OCI-LY7 (cell line): Measurements from ENCODE around the gene ELP6. TPM values are rescaled to one million over a fixed set of nuclear protein-coding genes. Genes with fewer than 3 reads are reported as not detected.
A peak's percentile ranks its signal among the peaks of the same experiment; 100 is the strongest.

ENCODE experiments used
- BruUV-seq: library from RNA; stranded (reverse); fragments of 400-500 nt; replicated peaks from 2 replicates; lab custom pipeline; 2021; lab: Mats Ljungman, UMichigan
- CTCF ChIA-PET: fragments of 300-600 bp; sonication (Branson Sonifier 250); formaldehyde crosslinking; loops from one replicate; lab custom pipeline; 2022; ENCODE audit warnings: antibody characterized with exemption; ENCODE audit not compliant: unreplicated experiment; lab: Charles Lee
- POLR2A ChIA-PET: fragments of 300-600 bp; sonication (Branson Sonifier 250); formaldehyde crosslinking; loops from one replicate; lab custom pipeline; 2022; ENCODE audit warnings: antibody characterized with exemption; lab: Charles Lee
- DNase-seq: peaks from one replicate; pipeline ENCODE4 v3.0.0-alpha.2; 2015; ENCODE audit warnings: low spot score
- H2AFZ ChIP-seq: fragments of 200-600 bp; sonication (generic), shearing (Covaris generic); 2 replicates; pipeline ENCODE4 v1.6.1; 2014; ENCODE audit warnings: mild to moderate bottlenecking, antibody characterized with exemption, low read length, moderate library complexity
- H3K27ac ChIP-seq: fragments of 200-600 bp; sonication (generic); 2 replicates; pipeline ENCODE4 v1.5.1; 2014; ENCODE audit warnings: mixed run types, low read depth, mild to moderate bottlenecking, moderate library complexity, low read length, inconsistent platforms; ENCODE audit not compliant: poor library complexity, severe bottlenecking
- H3K36me3 ChIP-seq: fragments of 200-600 bp; sonication (generic); 2 replicates; pipeline ENCODE4 v1.6.1; 2014; ENCODE audit warnings: mild to moderate bottlenecking, antibody characterized with exemption, low read length, moderate library complexity, mixed read lengths; ENCODE audit not compliant: insufficient read depth
- H3K4me1 ChIP-seq: fragments of 200-600 bp; sonication (generic); 2 replicates; pipeline ENCODE4 v1.5.1; 2014; ENCODE audit warnings: mild to moderate bottlenecking, low read length; ENCODE audit not compliant: insufficient read depth, poor library complexity, severe bottlenecking
- H3K4me2 ChIP-seq: fragments of 200-600 bp; sonication (generic); 2 replicates; pipeline ENCODE4 v1.6.1; 2014; ENCODE audit warnings: mild to moderate bottlenecking, low read length
- H3K4me3 ChIP-seq: fragments of 200-600 bp; sonication (generic); 2 replicates; pipeline ENCODE4 v1.5.1; 2014; ENCODE audit warnings: mild to moderate bottlenecking, low read depth, low read length; ENCODE audit not compliant: poor library complexity, severe bottlenecking
- H3K79me2 ChIP-seq: fragments of 200-600 bp; sonication (generic); 2 replicates; pipeline ENCODE4 v1.6.1; 2016; ENCODE audit warnings: low read depth, mild to moderate bottlenecking, low read length, moderate library complexity, mixed read lengths; ENCODE audit not compliant: insufficient read depth
- H3K9me2 ChIP-seq: fragments of 200-600 bp; sonication (generic); 2 replicates; pipeline ENCODE4 v1.6.1; 2016; ENCODE audit warnings: mild to moderate bottlenecking, low read length, mixed read lengths; ENCODE audit not compliant: insufficient read depth
- H3K9me3 ChIP-seq: fragments of 200-600 bp; sonication (generic); 2 replicates; pipeline ENCODE4 v1.6.1; 2014; ENCODE audit warnings: mild to moderate bottlenecking, mixed run types, low read length, mixed read lengths
- H4K20me1 ChIP-seq: fragments of 200-600 bp; sonication (generic); 2 replicates; pipeline ENCODE4 v1.6.1; 2014; ENCODE audit warnings: mild to moderate bottlenecking, antibody characterized with exemption, low read length, moderate library complexity, mixed read lengths; ENCODE audit not compliant: insufficient read depth
- EZH2phosphoT487 ChIP-seq: fragments of 200-600 bp; sonication (generic); IDR thresholded peaks from 2 replicates; pipeline ENCODE4 v1.6.1; 2018; ENCODE audit warnings: low read depth, borderline replicate concordance, mild to moderate bottlenecking, mixed run types, antibody characterized with exemption, low read length, moderate library complexity, mixed read lengths
- intact Hi-C: fragments of 100-400 bp; cut with micrococcal nuclease; formaldehyde crosslinking; loops from one replicate; pipeline ENCODE4 v1.10.0; 2022; ENCODE audit not compliant: unreplicated experiment
- total RNA-seq, 2 experiments: library from RNA; depleted of rRNA in 1 of 2; stranded (reverse); fragments of >200 nt in 1 of 2; shearing (Covaris generic) in 1 of 2; gene quantifications; 2 replicates each; pipeline ENCODE4 v1.2.3, GENCODE V29; 2014 to 2022
- TF ChIP-seq, protein P1 (sequence below): fragments of 200-600 bp; sonication (generic); conservative IDR thresholded peaks from 2 replicates; pipeline ENCODE4 v1.5.1; 2014; ENCODE audit warnings: mild to moderate bottlenecking, antibody characterized with exemption, low read length, moderate library complexity, mixed read lengths

ELP6 gene
- total RNA-seq, 2 experiments from 2014 or later, result 91.5 to 92.5 TPM

DNA sequence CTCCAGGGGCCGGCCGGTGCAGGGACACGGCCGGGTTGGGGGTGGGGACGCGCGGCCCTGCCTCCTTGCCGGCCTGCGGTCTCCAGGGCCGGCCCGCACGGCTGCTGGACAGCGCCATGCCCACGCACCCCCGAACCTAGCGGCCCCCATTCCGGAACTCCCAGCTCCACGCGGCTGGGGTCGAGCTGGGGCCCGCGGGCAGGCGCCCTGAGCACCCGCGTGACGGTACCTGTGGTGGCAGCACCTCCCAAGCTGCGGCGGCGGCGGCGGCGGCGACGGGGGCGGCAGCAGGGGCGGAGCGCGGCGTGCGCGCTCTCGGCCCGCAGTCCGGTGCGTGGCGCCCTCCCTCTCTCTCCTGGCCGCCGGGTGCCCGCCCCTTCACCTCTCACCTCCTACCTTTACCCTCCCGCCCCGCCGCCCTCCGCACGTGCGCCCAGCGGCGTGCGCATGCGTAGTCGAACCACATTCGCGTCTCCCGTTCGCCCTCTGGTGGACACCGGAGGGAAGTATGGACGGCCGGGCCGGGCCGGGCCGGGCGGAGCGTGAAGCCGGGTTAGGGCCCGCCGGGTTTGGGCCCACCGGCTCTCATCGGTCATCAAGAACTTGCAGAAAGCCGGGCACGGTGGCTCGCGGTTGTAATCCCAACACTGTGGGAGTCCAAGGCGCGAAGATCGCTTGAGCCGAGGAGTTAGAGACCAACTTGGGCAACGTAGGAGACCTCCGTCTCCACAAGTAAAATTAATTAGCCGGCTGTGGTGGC, 37.8 kb downstream of the ELP6 start, which contains the start of gene SCAP:
Gene SCAP, minus strand, starts transcription at position 372 of the 760 bp plus-strand sequence. CDS start 32,948 bp downstream, outside the sequence.
- H3K9me3 ChIP-seq, result no peaks in the 10 kb centered on the region
- H3K4me2 ChIP-seq, result peak within 1 kb of the TSS; percentile 87
- H2AFZ ChIP-seq, result peak within 1 kb of the TSS; percentile 85
- POLR2A ChIA-PET, result interaction anchor here (1.3 to 2.3 kb wide), 2 partner anchors 18 to 95 kb away, joined by 5 to 6 read pairs; partner anchors contain the start of gene PTPN23
- H3K36me3 ChIP-seq, result no peaks in the 10 kb centered on the region
- CTCF ChIA-PET, result interaction anchor here (1.1 kb wide), 1 partner anchor 95 kb away, joined by 4 read pairs; the partner anchor contains the start of gene PTPN23
- intact Hi-C loops, result loop anchor here (1.0 kb wide), 2 partner anchors 38 to 54 kb away; partner anchors contain the start of gene ELP6
- no peaks in the 10 kb centered on the region for H3K9me2 ChIP-seq
- H3K4me3 ChIP-seq, result peak within 1 kb of the TSS; percentile 96
- TF ChIP-seq EZH2phosphoT487, result no peak
- TF ChIP-seq, protein P1, sequence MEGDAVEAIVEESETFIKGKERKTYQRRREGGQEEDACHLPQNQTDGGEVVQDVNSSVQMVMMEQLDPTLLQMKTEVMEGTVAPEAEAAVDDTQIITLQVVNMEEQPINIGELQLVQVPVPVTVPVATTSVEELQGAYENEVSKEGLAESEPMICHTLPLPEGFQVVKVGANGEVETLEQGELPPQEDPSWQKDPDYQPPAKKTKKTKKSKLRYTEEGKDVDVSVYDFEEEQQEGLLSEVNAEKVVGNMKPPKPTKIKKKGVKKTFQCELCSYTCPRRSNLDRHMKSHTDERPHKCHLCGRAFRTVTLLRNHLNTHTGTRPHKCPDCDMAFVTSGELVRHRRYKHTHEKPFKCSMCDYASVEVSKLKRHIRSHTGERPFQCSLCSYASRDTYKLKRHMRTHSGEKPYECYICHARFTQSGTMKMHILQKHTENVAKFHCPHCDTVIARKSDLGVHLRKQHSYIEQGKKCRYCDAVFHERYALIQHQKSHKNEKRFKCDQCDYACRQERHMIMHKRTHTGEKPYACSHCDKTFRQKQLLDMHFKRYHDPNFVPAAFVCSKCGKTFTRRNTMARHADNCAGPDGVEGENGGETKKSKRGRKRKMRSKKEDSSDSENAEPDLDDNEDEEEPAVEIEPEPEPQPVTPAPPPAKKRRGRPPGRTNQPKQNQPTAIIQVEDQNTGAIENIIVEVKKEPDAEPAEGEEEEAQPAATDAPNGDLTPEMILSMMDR, result peak; percentile 83
- peak; percentile 94 for DNase-seq
- no TSS peak for BruUV-seq
- peaks cover 13% of the 10 kb centered on the region for H3K4me1 ChIP-seq
- H3K27ac ChIP-seq, result peak within 1 kb of the TSS; percentile 25
- no peaks in the 10 kb centered on the region for H4K20me1 ChIP-seq
- peaks cover 44% of the 10 kb centered on the region for H3K79me2 ChIP-seq

DNA sequence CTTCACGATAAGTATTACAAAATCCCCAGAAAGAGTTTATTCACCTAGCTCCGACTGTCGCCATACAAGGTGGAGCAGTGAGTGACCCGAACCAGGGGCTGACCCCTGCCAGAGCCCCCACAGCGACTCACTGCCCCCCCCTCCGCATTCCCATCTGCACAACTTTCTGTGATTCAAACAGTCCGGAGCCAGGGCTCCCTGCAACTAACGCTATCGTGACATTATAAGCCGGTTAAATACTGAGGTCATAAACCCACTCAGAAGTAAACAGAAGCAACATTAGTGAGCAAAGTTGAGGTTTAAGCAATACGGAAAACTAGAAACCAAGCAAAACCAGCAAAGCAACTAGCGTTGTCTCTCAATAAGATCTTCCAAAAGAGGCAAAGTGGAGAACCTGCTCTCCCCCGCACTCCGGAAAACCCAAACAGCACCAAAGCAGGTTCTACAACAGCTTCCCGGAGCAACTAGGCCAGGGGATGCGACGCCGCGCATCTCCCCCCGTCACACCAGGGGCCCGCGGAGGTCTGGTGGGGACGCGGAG, 38.4 kb downstream of the ELP6 start:
- no TSS peak for BruUV-seq
- Histone ChIP-seq H3K4me3 (peak overlapping the region; percentile 96), H3K79me2 (peaks cover 51% of the 10 kb centered on the region), H3K9me2 (no peaks in the 10 kb centered on the region), H2AFZ (peak overlapping the region; percentile 63), H3K4me2 (peak overlapping the region; percentile 87), H3K27ac (peak overlapping the region; percentile 25), H4K20me1 (no peaks in the 10 kb centered on the region), H3K36me3 (no peaks in the 10 kb centered on the region), H3K9me3 (0 out of 2 replicates have a peak, but pooled peaks cover 2% of the 10 kb centered on the region), H3K4me1 (peaks cover 13% of the 10 kb centered on the region)
- intact Hi-C loops, result loop anchor here (1.0 kb wide), 1 partner anchor 38 kb away; the partner anchor contains the start of gene ELP6
- TF ChIP-seq, protein P1, result no peak
- no peak for TF ChIP-seq EZH2phosphoT487
- POLR2A ChIA-PET, result interaction anchor here (1.3 to 2.3 kb wide), 2 partner anchors 18 to 94 kb away, joined by 5 to 6 read pairs; partner anchors contain the start of gene PTPN23
- CTCF ChIA-PET, result interaction anchor here (1.1 kb wide), 1 partner anchor 94 kb away, joined by 4 read pairs; the partner anchor contains the start of gene PTPN23
- no peak for DNase-seq
